Liver (tissue), 9 donors: ENCODE results near the gene TP73. TPM values are rescaled to one million over a fixed set of nuclear protein-coding genes. Genes with fewer than 3 reads are reported as not detected.

Experiments used
- DNase-seq: peaks from one replicate; pipeline ENCODE4 v3.0.0-alpha.2; 2017; ENCODE audit warnings: low spot score
- H3K27ac ChIP-seq, 2 donors: one replicate each; pipeline ENCODE4 v1.7.0; 2013; ENCODE audit warnings: inconsistent platforms in 2 of 2, low read length in 2 of 2, control low read depth in 1 of 2, low read depth in 1 of 2, mild to moderate bottlenecking in 1 of 2
- H3K27me3 ChIP-seq, 4 donors: one replicate each; pipeline versions ENCODE4 v1.6.1 to v1.7.0; 2013; ENCODE audit warnings: low read length in 3 of 4, inconsistent platforms in 1 of 4, mild to moderate bottlenecking in 1 of 4, moderate library complexity in 1 of 4; ENCODE audit not compliant: control insufficient read depth in 4 of 4, insufficient read depth in 4 of 4
- H3K36me3 ChIP-seq, 4 donors: one replicate each; pipeline versions ENCODE4 v1.6.1 to v1.7.0; 2013; ENCODE audit warnings: low read length in 3 of 4, mild to moderate bottlenecking in 3 of 4, low read depth in 1 of 4, moderate library complexity in 1 of 4; ENCODE audit not compliant: control insufficient read depth in 4 of 4, insufficient read depth in 3 of 4
- H3K4me1 ChIP-seq, 4 donors: one replicate each; pipeline versions ENCODE4 v1.6.1 to v1.7.0; 2013; ENCODE audit warnings: low read length in 3 of 4, mild to moderate bottlenecking in 3 of 4, moderate library complexity in 1 of 4; ENCODE audit not compliant: control insufficient read depth in 4 of 4, insufficient read depth in 4 of 4
- H3K4me3 ChIP-seq, 3 donors: one replicate each; pipeline versions ENCODE4 v1.6.1 to v1.7.0; 2013; ENCODE audit warnings: low read length in 3 of 3, control low read depth in 1 of 3, low read depth in 1 of 3, mild to moderate bottlenecking in 1 of 3
- H3K9ac ChIP-seq, 2 donors: one replicate each; pipeline ENCODE4 v1.7.0; 2013; ENCODE audit warnings: low read length in 2 of 2, mild to moderate bottlenecking in 2 of 2, moderate library complexity in 2 of 2, control low read depth in 1 of 2, low read depth in 1 of 2
- H3K9me3 ChIP-seq, 4 donors: one replicate each; pipeline versions ENCODE4 v1.6.1 to v1.7.0; 2013; ENCODE audit warnings: low read length in 3 of 4; ENCODE audit not compliant: control insufficient read depth in 4 of 4
- ATF3 ChIP-seq: IDR thresholded peaks from 2 replicates; pipeline ENCODE4 v1.6.1; 2016; ENCODE audit warnings: antibody characterized with exemption
- CTCF ChIP-seq: fragments of 150-350 bp; IDR thresholded peaks from 2 replicates; pipeline ENCODE4 v1.5.1; 2017; ENCODE audit warnings: improper control_type of control experiment, low read depth, low read length; ENCODE audit not compliant: missing input control
- EGR1 ChIP-seq, 2 donors: IDR thresholded peaks; 2 replicates each; pipeline ENCODE4 v1.6.1; 2016 to 2018; ENCODE audit warnings: antibody characterized with exemption in 2 of 2, low read depth in 2 of 2
- FOXA1 ChIP-seq: IDR thresholded peaks from 2 replicates; pipeline ENCODE4 v1.6.1; 2016; ENCODE audit warnings: antibody characterized with exemption
- FOXA2 ChIP-seq: IDR thresholded peaks from 2 replicates; pipeline ENCODE4 v1.6.1; 2016; ENCODE audit warnings: antibody characterized with exemption
- GABPA ChIP-seq, 2 donors: IDR thresholded peaks in 1 of 2; conservative IDR thresholded peaks in 1 of 2; 2 replicates each; pipeline ENCODE4 v1.6.1; 2016; ENCODE audit warnings: antibody characterized with exemption in 2 of 2, mild to moderate bottlenecking in 1 of 2, moderate library complexity in 1 of 2
- HNF4G ChIP-seq: IDR thresholded peaks from 2 replicates; pipeline ENCODE4 v1.6.1; 2016; ENCODE audit warnings: antibody characterized with exemption
- JUND ChIP-seq, 2 donors: IDR thresholded peaks; 2 replicates each; pipeline ENCODE4 v1.6.1; 2016; ENCODE audit warnings: antibody characterized with exemption in 2 of 2
- MAX ChIP-seq: IDR thresholded peaks from 2 replicates; pipeline ENCODE4 v1.6.1; 2016; ENCODE audit warnings: antibody characterized with exemption
- NR2F2 ChIP-seq: IDR thresholded peaks from 2 replicates; pipeline ENCODE4 v1.6.1; 2016; ENCODE audit warnings: antibody characterized with exemption
- RAD21 ChIP-seq, 2 donors: IDR thresholded peaks; 2 replicates each; pipeline ENCODE4 v1.6.1; 2016; ENCODE audit warnings: antibody characterized with exemption in 2 of 2, mild to moderate bottlenecking in 2 of 2
- REST ChIP-seq: IDR thresholded peaks from 2 replicates; pipeline ENCODE4 v1.6.1; 2016; ENCODE audit warnings: antibody characterized with exemption, mild to moderate bottlenecking
- RXRA ChIP-seq, 2 donors: IDR thresholded peaks; 2 replicates each; pipeline ENCODE4 v1.6.1; 2017 to 2018; ENCODE audit warnings: antibody characterized with exemption in 2 of 2, mild to moderate bottlenecking in 1 of 2
- SP1 ChIP-seq: IDR thresholded peaks from 2 replicates; pipeline ENCODE4 v1.6.1; 2018; ENCODE audit warnings: antibody characterized with exemption, mild to moderate bottlenecking
- TAF1 ChIP-seq: conservative IDR thresholded peaks from 2 replicates; pipeline ENCODE4 v1.6.1; 2016; ENCODE audit warnings: antibody characterized with exemption, mild to moderate bottlenecking
- YY1 ChIP-seq: IDR thresholded peaks from 2 replicates; pipeline ENCODE4 v1.6.1; 2016; ENCODE audit warnings: antibody characterized with exemption, mild to moderate bottlenecking
- ZBTB33 ChIP-seq: IDR thresholded peaks from 2 replicates; pipeline ENCODE4 v1.6.1; 2016; ENCODE audit warnings: antibody characterized with exemption
- WGBS: extraction: QIAGEN DNeasy Blood & Tissue Kit; methylation state at CpG from one replicate; pipeline ENCODE4 v1.1.7; 2013; 5-methylcytosine and 5-hydroxymethylcytosine counted together
- polyA plus RNA-seq, 2 donors: library from polyadenylated mRNA; stranded (reverse) in 1 of 2; unstranded in 1 of 2; fragments of 200-250 nt in 1 of 2; fragments of >200 nt in 1 of 2; fragmentation: Nextera tagmentation in 1 of 2; extraction: Ambion mirVana in 1 of 2; gene quantifications; one replicate each; pipeline versions ENCODE4 v1.2.1 to v1.2.3, GENCODE V29; 2013 to 2015
- total RNA-seq, 2 donors: library from RNA; depleted of rRNA; stranded (reverse); fragments of >200 nt; gene quantifications; one replicate each; pipeline ENCODE4 v1.2.3, GENCODE V29; 2014
- donor health status: healthy.
- donor health status: healthy.
- donor health status: healthy.
- donor health status: healthy.
- donor health status: healthy.

TP73 gene
- total and polyA plus RNA-seq, 4 donors: 0.08 to 0.29 (median 0.18) TPM

GRCh38 chr1:3772715-3773571, 120.6 kb downstream of the TP73 start, which contains the start of gene SMIM1:
SMIM1 (plus strand) TSS chr1:3772749; CDS start chr1:3775374, 2,625 bp downstream.
- TF ChIP-seq RAD21 (IDR thresholded peaks at IDR 0.05) (no peak), CTCF (no peak), RXRA (IDR thresholded peaks at IDR 0.05) (peak in 1 of 2 donors; percentile 1)
- H3K27me3 ChIP-seq: no peaks in the 10 kb centered on the region
- WGBS: 8% methylated on average over 55 of the region's 55 CpGs
- peak within 1 kb of the TSS; percentile 27 to 47 for H3K27ac ChIP-seq
- peak within 1 kb of the TSS in 1 of 2 donors; percentile 21 for H3K9ac ChIP-seq
- no peaks in the 10 kb centered on the region for H3K9me3 ChIP-seq
- H3K4me1 ChIP-seq: peaks cover 22 to 51% (median 41%) of the 10 kb centered on the region in 4 donors
- peak within 1 kb of the TSS; percentile 45 to 77 (median 67) for H3K4me3 ChIP-seq
- H3K36me3 ChIP-seq: no peaks in the 10 kb centered on the region
- peak; percentile 70 for DNase-seq

GRCh38 chr1:3773572-3774275, 121.4 kb downstream of the TP73 start:
- TF ChIP-seq HNF4G: no peak
- no peak for TF ChIP-seq REST
- TF ChIP-seq ATF3: no peak
- no peak for TF ChIP-seq CTCF
- TF ChIP-seq MAX: no peak
- no peak for TF ChIP-seq FOXA2
- no peak for TF ChIP-seq JUND (IDR thresholded peaks at IDR 0.05)
- no peak for TF ChIP-seq YY1
- no peak for TF ChIP-seq FOXA1
- no peak for TF ChIP-seq RAD21 (IDR thresholded peaks at IDR 0.05)
- TF ChIP-seq EGR1 (IDR thresholded peaks at IDR 0.05; ENCODE audit: low read depth in 2 of 2): no peak
- TF ChIP-seq SP1: no peak
- no peak for TF ChIP-seq RXRA (IDR thresholded peaks at IDR 0.05)
- TF ChIP-seq NR2F2: no peak
- no peak for TF ChIP-seq ZBTB33
- TF ChIP-seq GABPA (IDR thresholded peaks at IDR 0.05 in 1 of 2, conservative IDR thresholded peaks at IDR 0.05 in 1 of 2): no peak
- no peak for TF ChIP-seq TAF1
- H3K4me3 ChIP-seq: no peak overlapping the region
- no peaks in the 10 kb centered on the region for H3K27me3 ChIP-seq
- WGBS: 70% methylated on average over 16 of the region's 16 CpGs
- H3K9me3 ChIP-seq: no peaks in the 10 kb centered on the region
- H3K4me1 ChIP-seq: peaks cover 22 to 48% (median 40%) of the 10 kb centered on the region in 4 donors
- peak; percentile 61 for DNase-seq
- H3K27ac ChIP-seq: no peak overlapping the region
- peaks cover 0 to 2% (median 0%) of the 10 kb centered on the region in 4 donors for H3K36me3 ChIP-seq
- H3K9ac ChIP-seq: no peak overlapping the region
